ENCODE measurements around the gene KDM4F.
"Not testable (repeated sequence)": the region's sequence is repeated elsewhere in the genome, so short reads cannot be mapped to it uniquely, and the experiment has no call there.

The KDM4F gene

DNA sequence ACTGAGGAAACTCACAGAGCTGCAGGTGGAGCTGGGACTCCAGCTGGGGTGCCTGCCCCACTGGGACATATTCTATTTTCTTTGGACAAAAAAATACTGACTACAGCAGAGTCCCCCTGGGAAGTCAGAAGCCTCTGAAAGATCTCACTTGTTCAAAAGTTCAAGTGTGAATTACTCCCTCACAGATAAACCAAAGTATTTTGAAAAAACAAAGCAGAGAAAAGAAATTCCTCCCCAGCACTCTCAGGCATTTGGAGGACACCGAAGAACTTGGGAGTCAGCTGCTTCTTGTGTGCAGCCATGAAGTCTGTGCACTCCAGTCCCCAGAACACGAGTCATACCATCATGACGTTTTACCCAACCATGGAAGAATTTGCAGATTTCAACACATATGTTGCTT lies at the start of gene KDM4F:
TSS of gene KDM4F (plus strand) at position 301 of the 400 bp plus-strand sequence.
- not testable (repeated sequence) for DNase-seq (ENCODE audit: low read depth); H3K4me3 ChIP-seq (ENCODE audit: low read depth, low read length)

DNA sequence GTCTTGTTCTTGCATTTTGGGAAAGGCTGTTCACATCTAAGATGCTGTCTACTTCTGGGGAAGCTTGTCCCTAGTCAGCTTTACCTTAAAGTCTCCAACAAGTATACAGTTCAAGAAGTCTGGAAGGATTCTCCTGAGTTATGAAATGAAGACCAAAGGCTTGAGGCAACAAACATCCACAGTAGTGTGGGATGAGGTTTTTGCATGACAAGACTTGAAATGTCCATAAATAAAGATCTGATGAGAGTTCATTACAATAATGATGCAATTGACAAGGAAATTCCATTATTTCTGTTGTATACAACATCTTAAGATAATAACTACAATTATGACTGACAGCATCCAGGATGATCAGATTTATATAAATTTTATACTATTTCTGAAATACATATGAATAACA lies 45.5 kb upstream of the KDM4F start:
- no peak for DNase-seq (ENCODE audit: low read depth)
- TF ChIP-seq, protein P1, sequence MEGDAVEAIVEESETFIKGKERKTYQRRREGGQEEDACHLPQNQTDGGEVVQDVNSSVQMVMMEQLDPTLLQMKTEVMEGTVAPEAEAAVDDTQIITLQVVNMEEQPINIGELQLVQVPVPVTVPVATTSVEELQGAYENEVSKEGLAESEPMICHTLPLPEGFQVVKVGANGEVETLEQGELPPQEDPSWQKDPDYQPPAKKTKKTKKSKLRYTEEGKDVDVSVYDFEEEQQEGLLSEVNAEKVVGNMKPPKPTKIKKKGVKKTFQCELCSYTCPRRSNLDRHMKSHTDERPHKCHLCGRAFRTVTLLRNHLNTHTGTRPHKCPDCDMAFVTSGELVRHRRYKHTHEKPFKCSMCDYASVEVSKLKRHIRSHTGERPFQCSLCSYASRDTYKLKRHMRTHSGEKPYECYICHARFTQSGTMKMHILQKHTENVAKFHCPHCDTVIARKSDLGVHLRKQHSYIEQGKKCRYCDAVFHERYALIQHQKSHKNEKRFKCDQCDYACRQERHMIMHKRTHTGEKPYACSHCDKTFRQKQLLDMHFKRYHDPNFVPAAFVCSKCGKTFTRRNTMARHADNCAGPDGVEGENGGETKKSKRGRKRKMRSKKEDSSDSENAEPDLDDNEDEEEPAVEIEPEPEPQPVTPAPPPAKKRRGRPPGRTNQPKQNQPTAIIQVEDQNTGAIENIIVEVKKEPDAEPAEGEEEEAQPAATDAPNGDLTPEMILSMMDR (IDR thresholded peaks at IDR 0.05; ENCODE audit: insufficient read depth, low read depth, low read length, missing control alignments) = no peak
- H3K4me3 ChIP-seq (ENCODE audit: low read depth, low read length) = no peak overlapping the region

DNA sequence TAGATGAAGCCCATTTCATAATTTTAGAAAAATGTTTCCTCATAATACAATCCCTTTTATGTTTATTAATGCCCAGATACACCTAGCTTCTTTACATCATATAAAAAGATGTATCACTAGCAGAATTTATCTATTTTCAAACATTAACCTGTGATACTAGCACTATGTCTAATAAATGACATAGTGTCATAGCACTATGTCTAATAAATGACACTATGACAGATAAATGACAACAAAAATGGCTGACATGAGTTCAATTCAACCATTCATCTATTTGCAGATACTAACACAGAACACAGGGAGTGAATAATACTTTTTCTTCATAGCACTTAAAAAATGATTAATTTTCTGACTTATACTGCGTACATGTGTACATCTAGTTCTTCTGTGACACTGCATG lies 43.6 kb upstream of the KDM4F start:
- H3K4me3 ChIP-seq (ENCODE audit: low read depth, low read length) = no peak overlapping the region
- DNase-seq (ENCODE audit: low read depth) = no peak
- TF ChIP-seq, protein P1 (IDR thresholded peaks at IDR 0.05; ENCODE audit: insufficient read depth, low read depth, low read length, missing control alignments) = no peak

DNA sequence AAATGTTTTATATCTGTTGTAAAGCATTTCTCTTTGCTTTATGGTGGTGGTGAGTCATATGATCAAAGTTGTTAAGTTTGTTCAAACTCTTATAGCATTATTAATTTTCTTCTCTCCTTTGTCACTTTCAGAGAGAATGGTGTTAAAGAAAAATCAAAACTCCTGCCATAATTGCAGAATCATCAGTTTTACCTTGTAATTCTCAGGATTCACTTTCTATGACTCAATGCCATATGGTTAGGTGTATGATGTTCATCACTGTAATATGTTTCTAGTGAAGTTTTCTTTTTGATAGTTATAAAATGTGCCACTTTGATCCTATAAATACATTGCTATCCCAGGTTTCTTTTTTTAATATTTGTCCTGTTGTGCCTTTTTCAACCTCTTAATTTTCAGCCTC lies 37.8 kb upstream of the KDM4F start:
- H3K4me3 ChIP-seq (ENCODE audit: low read depth, low read length) = no peak overlapping the region
- TF ChIP-seq, protein P1 (IDR thresholded peaks at IDR 0.05; ENCODE audit: insufficient read depth, low read depth, low read length, missing control alignments) = no peak
- no peak for DNase-seq (ENCODE audit: low read depth)

DNA sequence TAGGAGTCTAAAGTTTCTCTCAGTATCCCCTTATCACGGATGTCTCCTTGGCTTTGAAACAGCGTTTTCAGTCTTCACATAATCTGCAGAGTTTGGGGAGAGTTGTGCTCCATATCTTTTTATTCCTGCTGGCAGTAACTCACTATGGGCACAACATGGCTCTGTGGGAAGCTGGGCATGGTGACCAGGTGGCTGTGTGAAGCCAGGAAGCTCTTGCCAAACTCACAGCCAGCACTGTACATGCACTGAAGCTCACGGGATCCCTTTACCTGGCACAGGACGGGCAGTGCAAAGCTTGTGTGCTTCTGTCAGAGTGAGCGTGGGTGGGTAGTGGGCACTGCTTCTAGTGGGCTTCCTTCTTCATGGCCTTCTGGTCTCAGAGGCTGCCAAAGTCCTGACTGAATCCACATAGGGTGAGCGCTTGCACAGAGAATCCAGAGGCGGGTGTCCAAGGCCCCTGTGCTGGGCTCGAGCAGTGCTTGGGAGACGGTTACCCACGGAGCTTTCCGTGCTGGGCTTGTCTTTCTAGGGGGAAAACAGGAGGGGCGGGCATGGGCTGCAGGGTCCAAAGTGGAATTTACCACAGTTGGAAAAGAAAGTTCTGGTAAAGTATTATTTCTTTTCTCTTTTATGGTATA lies 34.9 kb upstream of the KDM4F start:
- TF ChIP-seq, protein P1 (IDR thresholded peaks at IDR 0.05; ENCODE audit: insufficient read depth, low read depth, low read length, missing control alignments) = no peak
- DNase-seq (ENCODE audit: low read depth) = no peak
- no peak overlapping the region for H3K4me3 ChIP-seq (ENCODE audit: low read depth, low read length)

DNA sequence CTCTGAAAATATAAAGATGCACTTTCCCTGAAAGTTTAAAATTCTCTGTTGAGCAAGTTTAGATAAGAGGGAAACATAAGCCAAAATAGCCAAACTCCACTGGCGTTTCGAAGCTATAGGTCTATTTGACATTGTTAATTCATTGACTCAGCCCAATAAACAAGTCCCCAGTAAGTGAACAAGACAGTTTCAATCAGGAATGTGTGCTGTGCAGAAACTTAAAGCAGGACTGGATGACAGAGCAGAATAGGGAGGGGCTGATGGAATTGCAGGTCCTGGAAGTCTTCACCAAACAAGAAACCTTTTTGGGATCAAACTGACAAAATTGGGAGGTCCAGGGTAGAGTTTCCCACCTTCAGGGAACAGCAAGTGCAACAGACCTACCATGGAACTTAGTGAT lies 33.1 kb upstream of the KDM4F start:
- no peak for DNase-seq (ENCODE audit: low read depth)
- no peak overlapping the region for H3K4me3 ChIP-seq (ENCODE audit: low read depth, low read length)
- TF ChIP-seq, protein P1 (IDR thresholded peaks at IDR 0.05; ENCODE audit: insufficient read depth, low read depth, low read length, missing control alignments) = no peak

DNA sequence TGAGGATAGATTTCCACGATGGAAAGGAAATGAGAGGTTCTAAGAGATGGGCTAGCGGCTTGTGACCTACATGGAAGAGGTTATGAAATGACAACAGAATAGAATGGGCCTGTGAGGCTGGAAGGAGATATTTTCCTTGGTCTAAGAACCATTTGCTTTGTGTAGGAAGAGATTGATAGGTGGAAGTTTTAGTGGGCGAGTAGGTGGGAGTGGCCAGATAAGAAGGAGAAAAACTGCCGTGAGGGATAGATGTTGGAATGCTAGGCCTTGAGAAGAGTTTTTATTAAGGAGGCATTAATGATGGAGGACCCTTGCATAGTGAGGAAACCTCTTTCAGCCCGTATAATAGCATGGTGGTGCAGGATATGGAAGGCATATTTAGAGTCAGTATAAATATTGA lies 27.8 kb upstream of the KDM4F start:
- not testable (repeated sequence) for H3K4me3 ChIP-seq (ENCODE audit: low read depth, low read length); DNase-seq (ENCODE audit: low read depth)

DNA sequence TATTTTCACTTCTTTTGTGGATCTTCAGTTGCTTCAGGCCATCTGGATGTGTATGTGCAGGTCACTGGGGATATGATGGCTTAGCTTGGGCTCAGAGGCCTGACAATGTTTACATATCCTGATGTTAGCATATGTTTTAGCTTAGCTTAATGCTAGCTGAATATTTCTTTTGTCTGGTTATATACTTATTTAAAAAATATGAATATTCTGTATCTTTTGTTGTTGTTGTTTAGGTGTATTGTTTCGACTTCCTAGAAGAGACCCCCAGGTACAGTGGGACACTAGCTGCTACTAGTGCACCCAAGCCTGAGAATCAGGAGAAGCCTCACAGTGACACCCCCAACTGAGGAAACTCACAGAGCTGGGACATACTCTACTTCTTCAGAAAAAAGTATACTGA lies 24.3 kb upstream of the KDM4F start, which contains the start of gene KDM4E:
TSS of gene KDM4E (plus strand) at position 301 of the 400 bp plus-strand sequence. CDS start 300 bp downstream, outside the sequence.
- no peak within 1 kb of the TSS for H3K4me3 ChIP-seq (ENCODE audit: low read depth, low read length)
- no peak for DNase-seq (ENCODE audit: low read depth)
- TF ChIP-seq, protein P1 (IDR thresholded peaks at IDR 0.05; ENCODE audit: insufficient read depth, low read depth, low read length, missing control alignments) = no peak

DNA sequence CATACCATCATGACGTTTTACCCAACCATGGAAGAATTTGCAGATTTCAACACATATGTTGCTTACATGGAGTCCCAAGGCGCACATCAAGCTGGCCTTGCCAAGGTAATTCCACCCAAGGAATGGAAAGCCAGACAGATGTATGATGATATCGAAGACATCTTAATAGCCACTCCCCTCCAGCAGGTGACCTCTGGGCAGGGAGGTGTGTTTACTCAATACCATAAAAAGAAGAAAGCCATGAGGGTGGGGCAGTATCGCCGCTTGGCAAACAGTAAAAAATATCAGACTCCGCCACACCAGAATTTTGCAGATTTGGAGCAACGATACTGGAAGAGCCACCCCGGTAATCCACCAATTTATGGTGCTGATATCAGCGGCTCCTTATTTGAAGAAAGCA lies 23.6 kb upstream of the KDM4F start:
- DNase-seq (ENCODE audit: low read depth); H3K4me3 ChIP-seq (ENCODE audit: low read depth, low read length): not testable (repeated sequence)

All from GM12865 (cell line).